HepG2 (cell line): Measurements from ENCODE around the gene ZNF627. TPM values are rescaled to one million over a fixed set of nuclear protein-coding genes. Genes with fewer than 3 reads are reported as not detected.

ENCODE experiments used
- ETV6 ChIP-seq: sonication (generic); formaldehyde crosslinking; conservative IDR thresholded peaks from 2 replicates; pipeline ENCODE4 v1.4.0; 2020; ENCODE audit warnings: missing genetic modification reagents
- GPN1 ChIP-seq: sonication (generic); formaldehyde crosslinking; IDR thresholded peaks from 2 replicates; pipeline ENCODE4 v1.5.1; 2020; ENCODE audit warnings: missing genetic modification reagents, borderline replicate concordance
- JUND ChIP-seq: sonication (generic); formaldehyde crosslinking; IDR thresholded peaks from 2 replicates; pipeline ENCODE4 v1.8.0; 2022; ENCODE audit warnings: mild to moderate bottlenecking, missing genetic modification reagents
- KAT7 ChIP-seq: IDR thresholded peaks from 2 replicates; pipeline ENCODE4 v1.6.1; 2018; ENCODE audit warnings: borderline replicate concordance, missing compliant biosample characterization
- MED13 ChIP-seq: sonication (generic); formaldehyde crosslinking; IDR thresholded peaks from 2 replicates; pipeline ENCODE4 v1.5.0; 2020; ENCODE audit warnings: missing genetic modification reagents
- NFE2 ChIP-seq: sonication (generic); formaldehyde crosslinking; IDR thresholded peaks from 2 replicates; pipeline ENCODE4 v1.4.0; 2020; ENCODE audit warnings: missing genetic modification reagents
- ZNF850 ChIP-seq: sonication (generic); formaldehyde crosslinking; conservative IDR thresholded peaks from 2 replicates; pipeline ENCODE4 v1.9.0; 2021; ENCODE audit warnings: mild to moderate bottlenecking, missing genetic modification reagents
- polyA plus RNA-seq, 8 experiments: library from polyadenylated mRNA; depleted of rRNA in 3 of 8; stranded (reverse) in 7 of 8; unstranded in 1 of 8; fragments of >200 nt; fragmentation: Illumina TruSeq in 4 of 8; extraction: Trizol in 4 of 8; gene quantifications; 2 replicates each; pipeline versions ENCODE4 v1.2.1 to v1.2.3, GENCODE V29; 2011 to 2016; ENCODE audit warnings: low read depth in 4 of 8, missing spikeins in 1 of 8, mixed read lengths in 1 of 8; ENCODE audit not compliant: insufficient read depth in 1 of 8
- total RNA-seq, 5 experiments: library from RNA; depleted of rRNA; stranded (reverse); fragments of >200 nt; fragmentation: Illumina TruSeq; extraction: Trizol; gene quantifications; 2 replicates each; pipeline ENCODE4 v1.2.3, GENCODE V29; 2016; ENCODE audit warnings: low read depth in 1 of 5
- TF ChIP-seq, protein P1 (sequence below): sonication (generic); formaldehyde crosslinking; IDR thresholded peaks from one replicate; pipeline ENCODE4 v1.5.1; 2020; ENCODE audit warnings: mild to moderate bottlenecking, missing genetic modification reagents; ENCODE audit errors: not compliant biosample characterization
- TF ChIP-seq, protein P2 (sequence below): IDR thresholded peaks from 2 replicates; pipeline ENCODE4 v1.6.1; 2012; ENCODE audit warnings: low read depth, low read length, improper control_type of control experiment
- TF ChIP-seq, protein P3 (sequence below): sonication (generic); formaldehyde crosslinking; IDR thresholded peaks from 2 replicates; pipeline ENCODE4 v1.8.0; 2022; ENCODE audit warnings: mild to moderate bottlenecking, missing genetic modification reagents, borderline replicate concordance
- TF ChIP-seq, protein P4 (sequence below): sonication (generic); formaldehyde crosslinking; IDR thresholded peaks from 2 replicates; pipeline ENCODE4 v1.8.0; 2022; ENCODE audit warnings: missing genetic modification reagents, mild to moderate bottlenecking, moderate library complexity, borderline replicate concordance
- TF ChIP-seq, protein P5 (sequence below): sonication (generic); formaldehyde crosslinking; IDR thresholded peaks from 2 replicates; pipeline ENCODE4 v1.9.0; 2022; ENCODE audit warnings: low read depth, missing genetic modification reagents

ZNF627 gene
- total and polyA plus RNA-seq, 2 of the 13 experiments (the other 11 are each of a cell fraction or from before 2014, with no cell fraction given) = 4.2 to 12.7 TPM

DNA sequence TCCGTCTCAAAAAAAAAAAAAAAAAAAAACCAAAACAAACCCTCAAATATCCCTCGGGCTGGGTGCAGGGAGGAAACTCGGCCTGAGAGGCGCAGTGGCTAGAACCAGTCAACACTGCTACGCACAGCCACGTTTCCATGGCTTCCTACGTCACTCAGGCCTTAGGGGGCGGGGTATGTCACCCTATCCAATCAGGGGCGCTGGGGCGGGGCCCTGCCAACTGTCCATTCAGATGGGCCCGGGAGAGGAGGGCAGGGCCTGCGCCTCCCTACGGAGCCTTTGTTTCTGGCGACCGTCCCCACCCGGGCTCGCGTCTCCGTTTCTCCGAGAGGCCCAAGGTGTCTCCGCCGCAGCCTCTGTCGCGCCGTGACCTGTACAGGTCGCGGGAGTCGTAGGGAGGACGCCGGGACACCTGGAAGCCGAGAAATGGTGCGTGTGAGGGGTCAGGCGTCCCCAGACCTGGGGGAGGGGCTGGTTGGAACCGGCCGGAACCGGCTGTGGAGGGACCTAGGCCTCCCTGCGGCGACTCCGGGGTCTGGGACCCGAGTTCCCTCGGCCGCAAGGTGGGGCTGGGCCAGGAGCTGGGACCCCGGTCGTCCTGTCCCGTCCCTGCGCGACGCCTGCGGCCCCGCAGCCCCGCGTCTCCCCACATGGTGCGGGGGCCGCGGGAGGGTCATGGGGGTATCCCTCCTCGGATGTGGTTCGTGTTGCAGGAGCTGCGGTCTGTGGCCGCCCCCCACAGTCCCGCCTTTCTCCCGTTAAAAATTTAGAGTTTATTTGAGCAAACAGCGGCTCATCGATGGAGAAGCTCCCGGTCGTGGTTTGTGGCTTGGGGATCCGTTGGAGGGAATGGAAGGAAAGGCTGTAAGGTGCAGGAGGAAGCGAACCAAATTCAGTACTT, at the start of gene ZNF627 (continued):
- TF ChIP-seq KAT7 (CRISPR knock-in tag) = peak; percentile 83
- TF ChIP-seq, protein P1, sequence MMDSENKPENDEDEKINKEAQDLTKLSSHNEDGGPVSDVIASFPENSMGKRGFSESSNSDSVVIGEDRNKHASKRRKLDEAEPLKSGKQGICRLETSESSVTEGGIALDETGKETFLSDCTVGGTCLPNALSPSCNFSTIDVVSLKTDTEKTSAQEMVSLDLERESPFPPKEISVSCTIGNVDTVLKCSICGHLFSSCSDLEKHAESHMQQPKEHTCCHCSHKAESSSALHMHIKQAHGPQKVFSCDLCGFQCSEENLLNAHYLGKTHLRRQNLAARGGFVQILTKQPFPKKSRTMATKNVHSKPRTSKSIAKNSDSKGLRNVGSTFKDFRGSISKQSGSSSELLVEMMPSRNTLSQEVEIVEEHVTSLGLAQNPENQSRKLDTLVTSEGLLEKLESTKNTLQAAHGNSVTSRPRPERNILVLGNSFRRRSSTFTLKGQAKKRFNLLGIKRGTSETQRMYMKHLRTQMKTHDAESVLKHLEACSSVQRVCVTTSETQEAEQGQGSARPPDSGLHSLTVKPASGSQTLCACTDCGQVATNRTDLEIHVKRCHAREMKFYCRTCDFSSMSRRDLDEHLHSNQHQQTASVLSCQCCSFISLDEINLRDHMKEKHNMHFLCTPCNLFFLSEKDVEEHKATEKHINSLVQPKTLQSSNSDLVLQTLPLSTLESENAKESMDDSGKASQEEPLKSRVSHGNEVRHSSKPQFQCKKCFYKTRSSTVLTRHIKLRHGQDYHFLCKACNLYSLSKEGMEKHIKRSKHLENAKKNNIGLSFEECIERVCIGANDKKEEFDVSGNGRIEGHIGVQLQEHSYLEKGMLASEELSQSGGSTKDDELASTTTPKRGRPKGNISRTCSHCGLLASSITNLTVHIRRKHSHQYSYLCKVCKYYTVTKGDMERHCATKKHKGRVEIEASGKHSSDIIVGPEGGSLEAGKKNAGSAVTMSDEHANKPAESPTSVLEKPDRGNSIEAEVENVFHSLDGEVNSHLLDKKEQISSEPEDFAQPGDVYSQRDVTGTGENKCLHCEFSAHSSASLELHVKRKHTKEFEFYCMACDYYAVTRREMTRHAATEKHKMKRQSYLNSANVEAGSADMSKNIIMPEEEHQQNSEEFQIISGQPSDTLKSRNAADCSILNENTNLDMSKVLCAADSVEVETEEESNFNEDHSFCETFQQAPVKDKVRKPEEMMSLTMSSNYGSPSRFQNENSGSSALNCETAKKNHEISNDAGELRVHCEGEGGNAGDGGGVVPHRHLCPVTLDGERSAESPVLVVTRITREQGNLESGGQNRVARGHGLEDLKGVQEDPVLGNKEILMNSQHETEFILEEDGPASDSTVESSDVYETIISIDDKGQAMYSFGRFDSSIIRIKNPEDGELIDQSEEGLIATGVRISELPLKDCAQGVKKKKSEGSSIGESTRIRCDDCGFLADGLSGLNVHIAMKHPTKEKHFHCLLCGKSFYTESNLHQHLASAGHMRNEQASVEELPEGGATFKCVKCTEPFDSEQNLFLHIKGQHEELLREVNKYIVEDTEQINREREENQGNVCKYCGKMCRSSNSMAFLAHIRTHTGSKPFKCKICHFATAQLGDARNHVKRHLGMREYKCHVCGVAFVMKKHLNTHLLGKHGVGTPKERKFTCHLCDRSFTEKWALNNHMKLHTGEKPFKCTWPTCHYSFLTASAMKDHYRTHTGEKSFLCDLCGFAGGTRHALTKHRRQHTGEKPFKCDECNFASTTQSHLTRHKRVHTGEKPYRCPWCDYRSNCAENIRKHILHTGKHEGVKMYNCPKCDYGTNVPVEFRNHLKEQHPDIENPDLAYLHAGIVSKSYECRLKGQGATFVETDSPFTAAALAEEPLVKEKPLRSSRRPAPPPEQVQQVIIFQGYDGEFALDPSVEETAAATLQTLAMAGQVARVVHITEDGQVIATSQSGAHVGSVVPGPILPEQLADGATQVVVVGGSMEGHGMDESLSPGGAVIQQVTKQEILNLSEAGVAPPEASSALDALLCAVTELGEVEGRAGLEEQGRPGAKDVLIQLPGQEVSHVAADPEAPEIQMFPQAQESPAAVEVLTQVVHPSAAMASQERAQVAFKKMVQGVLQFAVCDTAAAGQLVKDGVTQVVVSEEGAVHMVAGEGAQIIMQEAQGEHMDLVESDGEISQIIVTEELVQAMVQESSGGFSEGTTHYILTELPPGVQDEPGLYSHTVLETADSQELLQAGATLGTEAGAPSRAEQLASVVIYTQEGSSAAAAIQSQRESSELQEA (CRISPR knock-in tag) = peak; percentile 74
- TF ChIP-seq ETV6 (CRISPR knock-in tag) = peak; percentile 86
- TF ChIP-seq, protein P2, sequence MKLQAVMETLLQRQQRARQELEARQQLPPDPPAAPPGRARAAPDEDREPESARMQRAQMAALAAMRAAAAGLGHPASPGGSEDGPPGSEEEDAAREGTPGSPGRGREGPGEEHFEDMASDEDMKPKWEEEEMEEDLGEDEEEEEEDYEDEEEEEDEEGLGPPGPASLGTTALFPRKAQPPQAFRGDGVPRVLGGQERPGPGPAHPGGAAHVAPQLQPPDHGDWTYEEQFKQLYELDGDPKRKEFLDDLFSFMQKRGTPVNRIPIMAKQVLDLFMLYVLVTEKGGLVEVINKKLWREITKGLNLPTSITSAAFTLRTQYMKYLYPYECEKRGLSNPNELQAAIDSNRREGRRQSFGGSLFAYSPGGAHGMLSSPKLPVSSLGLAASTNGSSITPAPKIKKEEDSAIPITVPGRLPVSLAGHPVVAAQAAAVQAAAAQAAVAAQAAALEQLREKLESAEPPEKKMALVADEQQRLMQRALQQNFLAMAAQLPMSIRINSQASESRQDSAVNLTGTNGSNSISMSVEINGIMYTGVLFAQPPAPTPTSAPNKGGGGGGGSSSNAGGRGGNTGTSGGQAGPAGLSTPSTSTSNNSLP = 0 out of 2 replicates have a peak, but pooled peaks have one; percentile 21
- no peak for TF ChIP-seq MED13
- TF ChIP-seq, protein P3, sequence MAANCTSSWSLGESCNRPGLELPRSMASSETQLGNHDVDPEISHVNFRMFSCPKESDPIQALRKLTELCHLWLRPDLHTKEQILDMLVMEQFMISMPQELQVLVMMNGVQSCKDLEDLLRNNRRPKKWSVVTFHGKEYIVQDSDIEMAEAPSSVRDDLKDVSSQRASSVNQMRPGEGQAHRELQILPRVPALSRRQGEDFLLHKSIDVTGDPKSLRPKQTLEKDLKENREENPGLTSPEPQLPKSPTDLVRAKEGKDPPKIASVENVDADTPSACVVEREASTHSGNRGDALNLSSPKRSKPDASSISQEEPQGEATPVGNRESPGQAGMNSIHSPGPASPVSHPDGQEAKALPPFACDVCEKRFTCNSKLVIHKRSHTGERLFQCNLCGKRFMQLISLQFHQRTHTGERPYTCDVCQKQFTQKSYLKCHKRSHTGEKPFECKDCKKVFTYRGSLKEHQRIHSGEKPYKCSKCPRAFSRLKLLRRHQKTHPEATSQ (CRISPR knock-in tag) = no peak
- no peak for TF ChIP-seq JUND
- TF ChIP-seq, protein P4, sequence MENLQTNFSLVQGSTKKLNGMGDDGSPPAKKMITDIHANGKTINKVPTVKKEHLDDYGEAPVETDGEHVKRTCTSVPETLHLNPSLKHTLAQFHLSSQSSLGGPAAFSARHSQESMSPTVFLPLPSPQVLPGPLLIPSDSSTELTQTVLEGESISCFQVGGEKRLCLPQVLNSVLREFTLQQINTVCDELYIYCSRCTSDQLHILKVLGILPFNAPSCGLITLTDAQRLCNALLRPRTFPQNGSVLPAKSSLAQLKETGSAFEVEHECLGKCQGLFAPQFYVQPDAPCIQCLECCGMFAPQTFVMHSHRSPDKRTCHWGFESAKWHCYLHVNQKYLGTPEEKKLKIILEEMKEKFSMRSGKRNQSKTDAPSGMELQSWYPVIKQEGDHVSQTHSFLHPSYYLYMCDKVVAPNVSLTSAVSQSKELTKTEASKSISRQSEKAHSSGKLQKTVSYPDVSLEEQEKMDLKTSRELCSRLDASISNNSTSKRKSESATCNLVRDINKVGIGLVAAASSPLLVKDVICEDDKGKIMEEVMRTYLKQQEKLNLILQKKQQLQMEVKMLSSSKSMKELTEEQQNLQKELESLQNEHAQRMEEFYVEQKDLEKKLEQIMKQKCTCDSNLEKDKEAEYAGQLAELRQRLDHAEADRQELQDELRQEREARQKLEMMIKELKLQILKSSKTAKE (CRISPR knock-in tag) = no peak
- TF ChIP-seq ZNF850 = no peak
- TF ChIP-seq GPN1 (CRISPR knock-in tag) = no peak
- TF ChIP-seq, protein P5, sequence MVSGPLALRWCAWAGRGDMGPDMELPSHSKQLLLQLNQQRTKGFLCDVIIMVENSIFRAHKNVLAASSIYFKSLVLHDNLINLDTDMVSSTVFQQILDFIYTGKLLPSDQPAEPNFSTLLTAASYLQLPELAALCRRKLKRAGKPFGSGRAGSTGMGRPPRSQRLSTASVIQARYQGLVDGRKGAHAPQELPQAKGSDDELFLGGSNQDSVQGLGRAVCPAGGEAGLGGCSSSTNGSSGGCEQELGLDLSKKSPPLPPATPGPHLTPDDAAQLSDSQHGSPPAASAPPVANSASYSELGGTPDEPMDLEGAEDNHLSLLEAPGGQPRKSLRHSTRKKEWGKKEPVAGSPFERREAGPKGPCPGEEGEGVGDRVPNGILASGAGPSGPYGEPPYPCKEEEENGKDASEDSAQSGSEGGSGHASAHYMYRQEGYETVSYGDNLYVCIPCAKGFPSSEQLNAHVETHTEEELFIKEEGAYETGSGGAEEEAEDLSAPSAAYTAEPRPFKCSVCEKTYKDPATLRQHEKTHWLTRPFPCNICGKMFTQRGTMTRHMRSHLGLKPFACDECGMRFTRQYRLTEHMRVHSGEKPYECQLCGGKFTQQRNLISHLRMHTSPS (CRISPR knock-in tag) = no peak
- no peak for TF ChIP-seq NFE2 (CRISPR knock-in tag)
